HEK293 (cell line): Measurements from ENCODE around the gene HEPACAM2.

Experiments
- CTCF ChIA-PET: fragments of 350-600 bp; formaldehyde crosslinking; extraction: SDS; loops from one replicate; lab custom pipeline; 2021; ENCODE audit warnings: antibody characterized with exemption; lab: Yijun Ruan, JAX
- POLR2A ChIA-PET: fragments of 300-600 bp; formaldehyde crosslinking; extraction: SDS; loops from one replicate; lab custom pipeline; 2020; ENCODE audit warnings: antibody characterized with exemption, inconsistent platforms; lab: Yijun Ruan, JAX
- H3K27ac ChIP-seq: fragments of 200-500 bp; sonication (Bioruptor generic); 2 replicates; pipeline ENCODE4 v1.5.1; 2014; ENCODE audit warnings: low read depth, low read length, control low read depth, inconsistent platforms; ENCODE audit errors: extremely low read depth
- H3K36me3 ChIP-seq, 2 experiments: fragments of 200-500 bp in 1 of 2; sonication (Bioruptor generic) in 1 of 2; 1 replicate in 1 of 2; 2 replicates in 1 of 2; pipeline ENCODE4 v1.5.1; 2014 to 2017; ENCODE audit warnings: inconsistent platforms in 2 of 2, low read length in 2 of 2; ENCODE audit not compliant: control insufficient read depth in 2 of 2, insufficient read depth in 1 of 2
- H3K4me1 ChIP-seq: fragments of 200-500 bp; sonication (Bioruptor generic); 2 replicates; pipeline ENCODE4 v1.5.1; 2014; ENCODE audit warnings: mild to moderate bottlenecking, low read length, inconsistent platforms; ENCODE audit not compliant: control insufficient read depth, insufficient read depth
- H3K4me3 ChIP-seq: 2 replicates; pipeline ENCODE4 v1.5.1; 2011; ENCODE audit warnings: low read depth, mild to moderate bottlenecking, control low read depth, low read length, moderate library complexity
- H3K9me3 ChIP-seq: fragments of 200-500 bp; sonication (Bioruptor generic); 2 replicates; pipeline ENCODE4 v1.5.1; 2014; ENCODE audit warnings: low read depth, low read length, inconsistent platforms; ENCODE audit not compliant: control insufficient read depth, insufficient read depth
- OSR2 ChIP-seq: fragments of 450-650 bp; formaldehyde crosslinking; IDR thresholded peaks from 2 replicates; pipeline ENCODE4 v1.5.1; 2016; ENCODE audit warnings: missing biosample characterization, missing genetic modification characterization
- SETDB1 ChIP-seq: IDR thresholded peaks from one replicate; pipeline ENCODE4 v1.6.1; 2017; ENCODE audit warnings: mild to moderate bottlenecking, low read length, moderate library complexity, mixed read lengths; ENCODE audit not compliant: insufficient read length
- ZBTB17 ChIP-seq: fragments of 450-650 bp; formaldehyde crosslinking; IDR thresholded peaks from 2 replicates; pipeline ENCODE4 v1.5.1; 2016; ENCODE audit warnings: missing biosample characterization, missing genetic modification characterization
- ZNF138 ChIP-seq: fragments of 450-650 bp; formaldehyde crosslinking; IDR thresholded peaks from 2 replicates; pipeline ENCODE4 v1.5.1; 2016; ENCODE audit warnings: missing biosample characterization, missing genetic modification characterization, borderline replicate concordance
- ZNF19 ChIP-seq: fragments of 450-650 bp; formaldehyde crosslinking; IDR thresholded peaks from 2 replicates; pipeline ENCODE4; 2016; ENCODE audit warnings: missing biosample characterization, missing genetic modification characterization, low read depth
- ZNF311 ChIP-seq: fragments of 450-650 bp; formaldehyde crosslinking; IDR thresholded peaks from 2 replicates; pipeline ENCODE4 v1.5.1; 2017; ENCODE audit warnings: missing biosample characterization, missing genetic modification characterization, borderline replicate concordance
- ZNF529 ChIP-seq: fragments of 450-650 bp; formaldehyde crosslinking; IDR thresholded peaks from 2 replicates; pipeline ENCODE4 v1.5.1; 2017; ENCODE audit warnings: missing genetic modification characterization, missing biosample characterization; ENCODE audit not compliant: insufficient replicate concordance
- ZNF549 ChIP-seq: fragments of 450-650 bp; IDR thresholded peaks from 2 replicates; pipeline ENCODE4 v1.5.1; 2018; ENCODE audit warnings: missing biosample characterization, missing genetic modification characterization, mild to moderate bottlenecking, inconsistent platforms, moderate library complexity
- ZNF560 ChIP-seq: fragments of 450-650 bp; formaldehyde crosslinking; IDR thresholded peaks from 2 replicates; pipeline ENCODE4 v1.5.1; 2017; ENCODE audit warnings: missing biosample characterization, missing genetic modification characterization, borderline replicate concordance
- ZNF626 ChIP-seq: fragments of 450-650 bp; sonication (Bioruptor Pico); formaldehyde crosslinking; IDR thresholded peaks from 2 replicates; pipeline ENCODE4 v1.5.1; 2018; ENCODE audit warnings: missing biosample characterization, missing genetic modification characterization, inconsistent platforms
- ZNF701 ChIP-seq: fragments of 450-650 bp; formaldehyde crosslinking; IDR thresholded peaks from 2 replicates; pipeline ENCODE4 v1.5.1; 2016; ENCODE audit warnings: missing biosample characterization, missing genetic modification characterization
- ZNF776 ChIP-seq: fragments of 450-650 bp; formaldehyde crosslinking; IDR thresholded peaks from 2 replicates; pipeline ENCODE4 v1.5.0; 2017; ENCODE audit warnings: missing biosample characterization, missing genetic modification characterization, borderline replicate concordance
- TF ChIP-seq, protein P1 (sequence below): fragments of 450-650 bp; formaldehyde crosslinking; IDR thresholded peaks from 2 replicates; pipeline ENCODE4 v1.5.1; 2016; ENCODE audit warnings: missing biosample characterization, missing genetic modification characterization
- TF ChIP-seq, protein P2 (sequence below): fragments of 450-650 bp; formaldehyde crosslinking; IDR thresholded peaks from 2 replicates; pipeline ENCODE4 v1.5.1; 2016; ENCODE audit warnings: missing biosample characterization, missing genetic modification characterization
- TF ChIP-seq, protein P3 (sequence below): fragments of 450-650 bp; formaldehyde crosslinking; IDR thresholded peaks from 2 replicates; pipeline ENCODE4 v1.5.0; 2017; ENCODE audit warnings: missing biosample characterization, missing genetic modification characterization, borderline replicate concordance
- TF ChIP-seq, protein P4 (sequence below): fragments of 450-650 bp; formaldehyde crosslinking; IDR thresholded peaks from 2 replicates; pipeline ENCODE4 v1.5.1; 2017; ENCODE audit warnings: missing biosample characterization, missing genetic modification characterization
- TF ChIP-seq, protein P5 (sequence below): fragments of 450-650 bp; formaldehyde crosslinking; IDR thresholded peaks from 2 replicates; pipeline ENCODE4 v1.5.1; 2016; ENCODE audit warnings: missing biosample characterization, missing genetic modification characterization

Gene HEPACAM2

DNA sequence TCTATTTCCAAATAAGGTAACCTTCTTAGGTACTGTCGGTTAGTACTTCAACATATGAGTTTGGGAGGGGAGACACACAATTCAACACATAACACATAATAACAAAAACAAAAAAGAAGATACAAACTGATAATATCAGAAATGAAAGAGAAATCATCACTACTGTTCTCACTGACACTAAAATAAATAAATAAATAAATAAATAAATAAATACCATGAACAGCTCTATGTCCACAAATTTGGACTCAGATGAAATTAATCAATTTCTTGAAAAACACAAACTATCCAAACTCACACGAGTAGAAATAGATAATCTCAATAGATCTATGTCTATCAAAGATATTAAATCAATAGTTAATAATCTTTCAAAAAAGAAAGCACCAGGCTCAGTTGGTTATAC, 53.6 kb downstream of the HEPACAM2 start (continued):
- TF ChIP-seq ZNF776 (tag by site-specific recombination) (no peak), ZNF701 (tag by site-specific recombination) (no peak), OSR2 (no peak), ZNF529 (tag by site-specific recombination) (peak; percentile 16)

DNA sequence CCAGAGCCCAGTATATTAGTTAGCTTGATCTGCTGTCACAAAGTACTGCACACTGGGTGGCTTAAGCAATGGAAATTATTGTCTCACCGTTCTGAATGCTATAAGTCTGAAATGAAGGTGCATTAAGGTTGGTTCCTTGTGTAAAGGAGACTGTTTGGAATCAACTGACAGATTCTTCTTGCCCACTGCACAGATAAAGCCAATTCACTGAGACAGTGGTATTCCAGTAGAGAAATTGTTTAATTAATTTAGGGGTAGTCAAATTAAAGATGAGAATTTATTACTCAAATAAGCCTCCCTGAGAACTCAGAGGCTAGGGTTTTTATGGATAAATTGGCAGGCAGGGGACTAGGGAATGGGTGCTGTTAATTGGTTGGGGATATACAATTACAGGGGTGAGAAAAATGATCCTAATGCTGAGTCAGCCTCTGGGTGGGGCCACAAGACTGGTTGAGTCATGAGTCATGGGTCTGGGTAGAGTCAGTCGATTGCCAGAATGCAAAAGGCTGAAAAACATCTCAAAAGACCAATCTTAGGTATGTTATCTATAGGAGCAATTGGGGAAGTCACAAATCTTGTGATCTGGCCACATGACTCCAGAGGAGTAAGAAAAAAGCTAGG, 54.6 kb downstream of the HEPACAM2 start:
- Histone ChIP-seq H3K4me1 (no peaks in the 10 kb centered on the region), H3K36me3 (no peaks in the 10 kb centered on the region), H3K27ac (no peak overlapping the region), H3K9me3 (no peaks in the 10 kb centered on the region), H3K4me3 (no peak overlapping the region)
- TF ChIP-seq ZNF560 (tag by site-specific recombination), result no peak
- peak; percentile 80 for TF ChIP-seq SETDB1
- ChIA-PET CTCF (no interaction called here), POLR2A (no interaction called here)

DNA sequence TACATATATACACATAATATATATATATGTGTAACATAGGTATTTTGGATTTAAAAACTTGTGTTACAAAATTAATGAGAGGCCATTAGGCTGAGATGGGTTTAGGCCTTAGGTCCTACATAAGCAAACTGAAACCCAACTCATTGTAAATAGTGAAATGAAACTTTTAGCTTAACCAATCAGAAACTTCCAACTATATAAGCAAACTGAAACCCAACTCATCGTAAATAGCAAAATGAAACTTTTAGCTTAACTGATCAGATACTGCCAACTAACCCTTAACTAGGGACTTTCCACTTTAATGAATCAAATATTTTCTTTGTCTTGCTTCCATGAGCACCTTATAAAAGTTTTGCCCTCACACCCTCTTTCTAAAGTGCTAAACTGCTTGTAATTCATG, 60.8 kb downstream of the HEPACAM2 start:
- POLR2A ChIA-PET, result no interaction called here
- CTCF ChIA-PET, result no interaction called here
- H3K27ac ChIP-seq, result no peak overlapping the region

More for the DNA sequence above, 60.8 kb downstream of the HEPACAM2 start:
- no peaks in the 10 kb centered on the region for H3K36me3 ChIP-seq
- no peaks in the 10 kb centered on the region for H3K9me3 ChIP-seq
- no peak overlapping the region for H3K4me3 ChIP-seq
- no peaks in the 10 kb centered on the region for H3K4me1 ChIP-seq
- TF ChIP-seq ZNF549 (tag by site-specific recombination) (no peak), ZBTB17 (tag by site-specific recombination) (no peak), ZNF311 (tag by site-specific recombination) (no peak), ZNF626 (no peak), ZNF19 (tag by site-specific recombination) (no peak), ZNF138 (tag by site-specific recombination) (no peak)
- TF ChIP-seq, protein P1, sequence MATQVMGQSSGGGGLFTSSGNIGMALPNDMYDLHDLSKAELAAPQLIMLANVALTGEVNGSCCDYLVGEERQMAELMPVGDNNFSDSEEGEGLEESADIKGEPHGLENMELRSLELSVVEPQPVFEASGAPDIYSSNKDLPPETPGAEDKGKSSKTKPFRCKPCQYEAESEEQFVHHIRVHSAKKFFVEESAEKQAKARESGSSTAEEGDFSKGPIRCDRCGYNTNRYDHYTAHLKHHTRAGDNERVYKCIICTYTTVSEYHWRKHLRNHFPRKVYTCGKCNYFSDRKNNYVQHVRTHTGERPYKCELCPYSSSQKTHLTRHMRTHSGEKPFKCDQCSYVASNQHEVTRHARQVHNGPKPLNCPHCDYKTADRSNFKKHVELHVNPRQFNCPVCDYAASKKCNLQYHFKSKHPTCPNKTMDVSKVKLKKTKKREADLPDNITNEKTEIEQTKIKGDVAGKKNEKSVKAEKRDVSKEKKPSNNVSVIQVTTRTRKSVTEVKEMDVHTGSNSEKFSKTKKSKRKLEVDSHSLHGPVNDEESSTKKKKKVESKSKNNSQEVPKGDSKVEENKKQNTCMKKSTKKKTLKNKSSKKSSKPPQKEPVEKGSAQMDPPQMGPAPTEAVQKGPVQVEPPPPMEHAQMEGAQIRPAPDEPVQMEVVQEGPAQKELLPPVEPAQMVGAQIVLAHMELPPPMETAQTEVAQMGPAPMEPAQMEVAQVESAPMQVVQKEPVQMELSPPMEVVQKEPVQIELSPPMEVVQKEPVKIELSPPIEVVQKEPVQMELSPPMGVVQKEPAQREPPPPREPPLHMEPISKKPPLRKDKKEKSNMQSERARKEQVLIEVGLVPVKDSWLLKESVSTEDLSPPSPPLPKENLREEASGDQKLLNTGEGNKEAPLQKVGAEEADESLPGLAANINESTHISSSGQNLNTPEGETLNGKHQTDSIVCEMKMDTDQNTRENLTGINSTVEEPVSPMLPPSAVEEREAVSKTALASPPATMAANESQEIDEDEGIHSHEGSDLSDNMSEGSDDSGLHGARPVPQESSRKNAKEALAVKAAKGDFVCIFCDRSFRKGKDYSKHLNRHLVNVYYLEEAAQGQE, result no peak
- TF ChIP-seq, protein P2, sequence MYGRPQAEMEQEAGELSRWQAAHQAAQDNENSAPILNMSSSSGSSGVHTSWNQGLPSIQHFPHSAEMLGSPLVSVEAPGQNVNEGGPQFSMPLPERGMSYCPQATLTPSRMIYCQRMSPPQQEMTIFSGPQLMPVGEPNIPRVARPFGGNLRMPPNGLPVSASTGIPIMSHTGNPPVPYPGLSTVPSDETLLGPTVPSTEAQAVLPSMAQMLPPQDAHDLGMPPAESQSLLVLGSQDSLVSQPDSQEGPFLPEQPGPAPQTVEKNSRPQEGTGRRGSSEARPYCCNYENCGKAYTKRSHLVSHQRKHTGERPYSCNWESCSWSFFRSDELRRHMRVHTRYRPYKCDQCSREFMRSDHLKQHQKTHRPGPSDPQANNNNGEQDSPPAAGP, result no peak
- TF ChIP-seq, protein P3, sequence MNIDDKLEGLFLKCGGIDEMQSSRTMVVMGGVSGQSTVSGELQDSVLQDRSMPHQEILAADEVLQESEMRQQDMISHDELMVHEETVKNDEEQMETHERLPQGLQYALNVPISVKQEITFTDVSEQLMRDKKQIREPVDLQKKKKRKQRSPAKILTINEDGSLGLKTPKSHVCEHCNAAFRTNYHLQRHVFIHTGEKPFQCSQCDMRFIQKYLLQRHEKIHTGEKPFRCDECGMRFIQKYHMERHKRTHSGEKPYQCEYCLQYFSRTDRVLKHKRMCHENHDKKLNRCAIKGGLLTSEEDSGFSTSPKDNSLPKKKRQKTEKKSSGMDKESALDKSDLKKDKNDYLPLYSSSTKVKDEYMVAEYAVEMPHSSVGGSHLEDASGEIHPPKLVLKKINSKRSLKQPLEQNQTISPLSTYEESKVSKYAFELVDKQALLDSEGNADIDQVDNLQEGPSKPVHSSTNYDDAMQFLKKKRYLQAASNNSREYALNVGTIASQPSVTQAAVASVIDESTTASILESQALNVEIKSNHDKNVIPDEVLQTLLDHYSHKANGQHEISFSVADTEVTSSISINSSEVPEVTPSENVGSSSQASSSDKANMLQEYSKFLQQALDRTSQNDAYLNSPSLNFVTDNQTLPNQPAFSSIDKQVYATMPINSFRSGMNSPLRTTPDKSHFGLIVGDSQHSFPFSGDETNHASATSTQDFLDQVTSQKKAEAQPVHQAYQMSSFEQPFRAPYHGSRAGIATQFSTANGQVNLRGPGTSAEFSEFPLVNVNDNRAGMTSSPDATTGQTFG (tag by site-specific recombination), result no peak
- TF ChIP-seq, protein P4, sequence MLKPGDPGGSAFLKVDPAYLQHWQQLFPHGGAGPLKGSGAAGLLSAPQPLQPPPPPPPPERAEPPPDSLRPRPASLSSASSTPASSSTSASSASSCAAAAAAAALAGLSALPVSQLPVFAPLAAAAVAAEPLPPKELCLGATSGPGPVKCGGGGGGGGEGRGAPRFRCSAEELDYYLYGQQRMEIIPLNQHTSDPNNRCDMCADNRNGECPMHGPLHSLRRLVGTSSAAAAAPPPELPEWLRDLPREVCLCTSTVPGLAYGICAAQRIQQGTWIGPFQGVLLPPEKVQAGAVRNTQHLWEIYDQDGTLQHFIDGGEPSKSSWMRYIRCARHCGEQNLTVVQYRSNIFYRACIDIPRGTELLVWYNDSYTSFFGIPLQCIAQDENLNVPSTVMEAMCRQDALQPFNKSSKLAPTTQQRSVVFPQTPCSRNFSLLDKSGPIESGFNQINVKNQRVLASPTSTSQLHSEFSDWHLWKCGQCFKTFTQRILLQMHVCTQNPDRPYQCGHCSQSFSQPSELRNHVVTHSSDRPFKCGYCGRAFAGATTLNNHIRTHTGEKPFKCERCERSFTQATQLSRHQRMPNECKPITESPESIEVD, result no peak
- TF ChIP-seq, protein P5, sequence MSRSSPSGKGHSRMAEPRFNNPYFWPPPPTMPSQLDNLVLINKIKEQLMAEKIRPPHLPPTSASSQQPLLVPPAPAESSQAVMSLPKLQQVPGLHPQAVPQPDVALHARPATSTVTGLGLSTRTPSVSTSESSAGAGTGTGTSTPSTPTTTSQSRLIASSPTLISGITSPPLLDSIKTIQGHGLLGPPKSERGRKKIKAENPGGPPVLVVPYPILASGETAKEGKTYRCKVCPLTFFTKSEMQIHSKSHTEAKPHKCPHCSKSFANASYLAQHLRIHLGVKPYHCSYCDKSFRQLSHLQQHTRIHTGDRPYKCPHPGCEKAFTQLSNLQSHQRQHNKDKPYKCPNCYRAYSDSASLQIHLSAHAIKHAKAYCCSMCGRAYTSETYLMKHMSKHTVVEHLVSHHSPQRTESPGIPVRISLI (tag by site-specific recombination), result no peak
